GM21529 (cell line): ENCODE measurements around the gene TYROBP.
"Not testable (repeated sequence)": the region's sequence is repeated elsewhere in the genome, so short reads cannot be mapped to it uniquely, and the experiment has no call there.

Experiments
- ATAC-seq: cut with Tn5 transposase; IDR thresholded peaks from one replicate; pipeline ENCODE4 v1.9.1; 2021; ENCODE audit not compliant: unreplicated experiment

The TYROBP gene

DNA sequence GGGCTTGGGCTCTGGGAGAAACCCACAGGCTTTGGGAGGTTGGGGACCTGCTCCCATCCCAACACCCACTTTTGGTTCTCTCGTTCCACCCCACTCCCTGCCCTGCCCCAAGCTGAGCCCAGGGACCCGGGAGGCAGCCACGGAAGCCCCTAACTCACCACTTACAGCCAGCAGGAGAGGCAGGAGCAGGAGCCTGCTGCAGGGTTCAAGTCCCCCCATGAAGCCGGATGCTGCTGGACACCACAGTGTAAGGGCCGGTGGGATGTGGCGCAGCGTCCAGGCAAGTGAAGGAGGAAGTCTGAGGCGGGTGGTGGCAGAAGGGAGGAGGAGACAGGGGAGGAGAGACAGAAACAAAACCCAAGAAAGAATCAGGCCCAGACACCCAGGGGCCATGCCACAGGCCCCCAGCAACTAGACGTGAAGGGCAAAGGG is at the start of gene TYROBP:
Gene TYROBP (minus strand): TSS at position 286 of the 432 bp plus-strand sequence. CDS start 67 bp downstream, at position 219.
- no peak for ATAC-seq

GRCh38 chr19:35957411-35957810 is 49.3 kb upstream of the TYROBP start:
- ATAC-seq, result not testable (repeated sequence)

DNA sequence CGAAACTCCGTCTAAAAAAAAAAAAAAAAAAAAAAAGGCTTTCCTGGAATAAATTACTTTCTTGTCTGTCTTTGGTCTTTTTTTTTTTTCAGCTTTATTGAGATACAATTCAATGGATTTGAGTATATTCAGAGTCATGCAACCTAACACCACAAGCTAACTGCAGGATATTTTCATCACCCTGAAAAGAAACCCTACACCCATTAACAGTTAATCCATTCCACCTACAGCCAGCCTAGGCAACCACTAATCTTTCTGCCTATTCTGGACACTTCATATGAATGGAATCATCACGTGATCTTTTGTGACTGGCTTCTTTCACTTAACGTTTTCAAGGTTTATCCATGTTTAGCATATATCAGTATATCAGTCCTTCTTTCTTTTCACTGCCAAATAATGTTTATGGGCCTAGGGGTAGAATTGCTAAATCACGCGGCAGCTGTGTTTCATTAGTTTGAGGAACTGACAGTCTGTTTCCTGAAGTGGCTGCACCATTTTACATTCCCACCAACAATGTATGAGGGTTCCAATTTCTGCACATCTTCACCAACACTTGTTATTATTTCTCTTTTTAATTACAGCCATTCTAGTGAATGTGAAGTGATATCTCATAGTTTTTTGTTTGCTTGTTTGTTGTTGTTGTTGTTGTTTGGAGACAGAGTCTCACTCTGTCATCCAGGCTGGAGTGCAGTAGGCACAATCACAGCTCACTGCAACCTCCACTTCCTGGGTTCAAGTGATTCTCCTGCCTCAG is 48.0 kb upstream of the TYROBP start:
- ATAC-seq, result no peak

DNA sequence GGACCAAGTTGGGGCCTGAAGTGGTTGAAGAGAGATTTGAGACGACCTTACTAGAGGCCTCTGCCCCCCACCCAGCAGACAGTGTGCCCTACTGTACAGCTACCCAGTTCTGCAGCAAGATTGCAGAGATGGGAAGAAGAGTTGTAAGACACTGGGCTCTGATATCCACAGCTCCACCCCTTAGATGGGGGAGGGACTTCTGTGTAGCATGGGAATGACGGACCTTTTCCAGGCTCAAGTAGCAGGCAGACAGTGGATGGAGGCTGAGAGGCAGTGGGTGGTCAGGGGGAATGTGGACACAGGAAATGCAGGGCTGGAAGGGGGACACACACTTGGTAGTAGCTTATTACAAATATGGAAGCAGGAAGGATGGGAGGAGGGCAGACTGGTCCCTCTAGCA is 41.0 kb upstream of the TYROBP start:
- no peak for ATAC-seq

- ATAC-seq, result no peak
These were observed 38.1 kb upstream of the TYROBP start for GRCh38 chr19:35946203-35946602.

DNA sequence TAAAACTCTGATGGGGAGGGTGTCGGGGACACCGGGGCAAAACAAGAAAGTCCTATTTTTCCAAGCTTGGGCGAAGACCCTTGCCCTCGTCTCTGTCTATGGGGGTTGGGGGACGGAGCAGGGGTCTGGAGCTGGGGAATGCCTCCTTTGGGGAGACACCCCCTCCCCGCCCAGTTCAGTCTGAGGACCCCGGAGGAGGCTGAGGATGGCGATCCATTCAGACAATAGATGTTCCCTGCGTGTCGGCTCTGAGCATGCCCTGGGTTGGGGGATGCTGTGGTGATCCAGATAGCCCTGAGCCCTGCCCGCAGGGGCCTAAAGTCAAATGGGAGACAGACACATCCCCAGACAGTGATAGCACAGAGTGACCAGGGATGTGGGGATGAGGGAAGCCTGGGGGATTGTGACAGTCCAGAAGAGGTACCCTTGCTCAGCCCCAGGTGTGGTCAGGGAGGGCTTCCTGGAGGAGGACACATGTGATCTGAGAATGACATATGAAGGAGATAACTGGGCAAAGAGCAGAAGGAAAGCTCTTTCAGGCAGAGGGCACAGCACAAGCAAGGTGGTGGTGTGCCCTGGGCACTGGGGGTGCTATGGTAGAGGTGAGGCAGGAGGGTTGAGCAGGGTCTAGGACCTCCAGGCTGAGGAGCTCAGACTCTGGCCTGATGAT is 37.2 kb upstream of the TYROBP start:
- no peak for ATAC-seq

DNA sequence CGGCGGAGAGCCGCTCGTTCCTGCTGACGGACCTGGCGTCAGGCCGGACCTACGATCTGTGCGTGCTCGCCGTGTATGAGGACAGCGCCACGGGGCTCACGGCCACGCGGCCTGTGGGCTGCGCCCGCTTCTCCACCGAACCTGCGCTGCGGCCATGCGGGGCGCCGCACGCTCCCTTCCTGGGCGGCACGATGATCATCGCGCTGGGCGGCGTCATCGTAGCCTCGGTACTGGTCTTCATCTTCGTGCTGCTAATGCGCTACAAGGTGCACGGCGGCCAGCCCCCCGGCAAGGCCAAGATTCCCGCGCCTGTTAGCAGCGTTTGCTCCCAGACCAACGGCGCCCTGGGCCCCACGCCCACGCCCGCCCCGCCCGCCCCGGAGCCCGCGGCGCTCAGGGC is 36.5 kb upstream of the TYROBP start:
- no peak for ATAC-seq

DNA sequence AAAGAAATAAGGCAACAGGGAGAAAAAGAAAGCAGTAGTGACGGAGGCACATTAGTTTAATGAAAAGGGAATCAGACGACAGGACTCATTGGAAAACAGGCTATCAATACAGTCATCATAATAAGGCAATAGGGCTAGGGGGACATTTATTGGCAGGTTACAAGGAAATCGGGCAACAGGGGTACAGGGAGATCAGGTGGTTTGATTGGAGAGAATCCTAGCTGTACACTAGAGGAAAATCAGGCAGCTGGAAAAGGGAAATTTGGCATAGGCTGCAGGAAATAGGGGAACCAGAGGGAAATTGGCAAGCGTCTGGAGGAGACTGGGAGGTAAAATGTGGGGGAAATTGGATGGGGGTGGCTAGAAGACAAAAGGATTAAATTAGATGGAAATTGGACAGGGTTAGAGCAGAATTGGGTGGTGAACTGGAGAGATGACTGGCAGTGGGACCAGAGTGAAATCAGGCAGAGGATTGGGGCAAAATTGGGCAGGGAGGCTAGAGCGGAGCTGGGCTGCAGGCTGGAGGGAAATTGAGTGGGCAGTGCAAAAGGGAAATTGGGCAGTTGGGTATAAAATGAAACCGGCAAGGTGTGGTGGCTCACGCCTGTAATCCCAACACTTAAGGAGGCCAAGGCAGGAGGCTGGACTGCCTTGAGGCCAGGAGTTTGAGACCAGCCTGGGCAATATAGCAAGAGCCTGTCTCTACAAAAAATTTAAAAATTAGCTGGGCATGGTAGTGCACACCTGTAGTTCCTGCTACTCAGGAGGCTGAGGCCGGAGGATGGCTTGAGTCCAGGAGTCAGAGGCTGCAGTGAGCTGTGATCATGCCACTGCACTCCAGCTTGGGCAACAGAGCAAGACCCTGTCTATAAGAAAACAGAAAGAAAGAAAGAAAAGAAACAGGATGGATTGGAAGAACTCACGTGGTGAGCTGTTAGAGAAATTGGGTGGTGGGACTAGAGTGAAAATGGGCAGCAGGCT is 35.5 kb upstream of the TYROBP start:
- no peak for ATAC-seq

- no peak for ATAC-seq
These were observed 34.1 kb upstream of the TYROBP start for GRCh38 chr19:35942235-35942634.

- ATAC-seq, result no peak
These were observed 32.7 kb upstream of the TYROBP start for GRCh38 chr19:35940839-35941238.

GRCh38 chr19:35940078-35940775 is 32.1 kb upstream of the TYROBP start:
- no peak for ATAC-seq

DNA sequence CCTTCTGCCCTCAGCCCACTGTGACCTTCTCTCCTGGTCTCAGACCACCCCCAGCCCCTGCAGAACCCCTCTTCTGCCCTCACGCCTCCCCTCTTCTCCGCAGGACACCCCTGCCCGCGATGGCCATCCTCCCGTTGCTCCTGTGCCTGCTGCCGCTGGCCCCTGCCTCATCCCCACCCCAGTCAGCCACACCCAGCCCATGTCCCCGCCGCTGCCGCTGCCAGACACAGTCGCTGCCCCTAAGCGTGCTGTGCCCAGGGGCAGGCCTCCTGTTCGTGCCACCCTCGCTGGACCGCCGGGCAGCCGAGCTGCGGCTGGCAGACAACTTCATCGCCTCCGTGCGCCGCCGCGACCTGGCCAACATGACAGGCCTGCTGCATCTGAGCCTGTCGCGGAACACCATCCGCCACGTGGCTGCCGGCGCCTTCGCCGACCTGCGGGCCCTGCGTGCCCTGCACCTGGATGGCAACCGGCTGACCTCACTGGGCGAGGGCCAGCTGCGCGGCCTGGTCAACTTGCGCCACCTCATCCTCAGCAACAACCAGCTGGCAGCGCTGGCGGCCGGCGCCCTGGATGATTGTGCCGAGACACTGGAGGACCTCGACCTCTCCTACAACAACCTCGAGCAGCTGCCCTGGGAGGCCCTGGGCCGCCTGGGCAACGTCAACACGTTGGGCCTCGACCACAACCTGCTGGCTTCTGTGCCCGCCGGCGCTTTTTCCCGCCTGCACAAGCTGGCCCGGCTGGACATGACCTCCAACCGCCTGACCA is 31.4 kb upstream of the TYROBP start:
- ATAC-seq, result no peak

DNA sequence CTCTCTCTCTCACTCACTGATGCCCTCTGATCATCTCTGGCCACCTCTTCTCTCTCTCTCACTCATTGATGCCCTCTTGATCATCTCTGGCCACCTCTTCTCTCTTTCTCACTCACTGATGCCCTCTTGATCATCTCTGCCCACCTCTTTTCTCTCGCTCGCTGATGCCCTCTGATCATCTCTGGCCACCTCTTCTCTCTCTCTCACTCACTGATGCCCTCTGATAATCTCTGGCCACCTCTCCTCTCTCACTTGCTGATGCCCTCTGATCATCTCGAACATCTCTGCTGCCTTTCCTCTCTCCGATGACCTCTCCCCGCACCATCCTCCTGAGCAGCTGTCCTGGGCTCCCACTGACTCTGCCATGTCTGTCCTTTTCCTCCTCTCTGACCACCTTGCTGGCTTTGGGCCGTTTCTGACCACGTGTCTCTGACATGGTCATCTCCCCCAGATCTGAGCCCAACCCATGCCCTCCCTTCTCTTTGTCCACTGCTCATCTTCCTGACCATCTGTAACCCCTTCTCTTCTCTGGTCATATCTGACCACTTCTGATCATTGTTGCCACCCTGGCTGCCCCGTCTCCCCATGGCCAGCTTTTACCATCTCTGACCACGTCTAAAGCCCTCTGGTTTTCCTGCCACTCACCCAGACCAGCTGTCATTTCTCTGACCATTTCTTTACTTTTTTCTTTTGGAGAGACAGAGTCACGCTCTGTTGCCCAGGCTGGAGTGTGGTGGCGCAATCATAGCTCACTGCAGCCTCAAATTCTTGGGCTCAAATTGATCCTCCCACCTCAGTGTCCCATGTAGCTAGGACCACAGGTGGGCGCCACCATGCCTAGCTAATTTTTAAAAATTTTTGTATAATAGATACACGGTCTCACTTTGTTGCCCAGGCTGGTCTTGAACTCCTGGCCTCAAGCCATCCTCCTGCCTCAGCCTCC is 30.5 kb upstream of the TYROBP start:
- ATAC-seq, result no peak

DNA sequence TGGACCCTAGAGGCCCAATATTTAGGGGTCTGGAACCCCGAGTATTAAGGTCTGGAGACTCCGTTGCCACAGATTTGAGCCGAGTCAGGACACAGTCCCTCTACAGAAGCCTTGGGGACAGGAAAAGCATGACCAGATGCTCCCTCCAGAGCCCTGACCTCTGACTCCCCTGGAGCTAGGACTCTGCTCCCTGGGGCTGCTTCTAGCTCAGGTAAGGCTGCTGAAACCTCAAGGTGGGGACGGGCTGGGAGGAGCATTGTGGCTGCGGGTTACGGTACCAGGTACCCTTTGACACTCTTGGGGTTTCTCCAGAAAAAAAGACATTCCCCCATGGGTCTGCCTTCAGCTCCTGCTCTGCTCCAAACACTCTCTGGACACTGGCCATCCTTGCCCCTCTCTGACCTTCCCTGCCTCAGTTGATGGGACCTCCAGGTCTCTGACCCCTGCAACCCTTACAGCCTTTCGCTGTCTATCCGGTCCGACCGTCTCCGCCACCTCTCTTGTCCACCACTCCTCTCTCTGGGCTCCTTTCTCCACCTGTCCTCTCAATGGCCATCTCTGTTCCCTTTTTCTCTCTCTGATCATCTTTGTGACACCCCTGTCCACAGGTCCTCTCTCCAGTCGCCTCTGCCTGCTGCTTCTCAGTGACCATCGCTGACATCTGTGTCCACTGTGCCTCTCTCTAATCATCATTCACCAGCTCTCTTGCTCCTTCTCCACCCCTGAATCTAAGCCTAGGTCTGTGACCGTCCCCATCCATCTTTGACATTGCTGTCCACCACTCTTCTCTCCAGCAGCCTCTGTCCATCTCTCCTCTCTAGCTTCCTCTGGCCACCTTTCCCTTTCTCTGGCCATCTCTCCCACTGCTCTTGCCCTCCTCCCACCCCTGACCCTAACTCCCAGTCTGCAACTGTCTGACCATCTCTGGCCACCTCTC is 29.5 kb upstream of the TYROBP start:
- ATAC-seq, result no peak

GRCh38 chr19:35936738-35937268 is 28.7 kb upstream of the TYROBP start:
- ATAC-seq, result no peak

DNA sequence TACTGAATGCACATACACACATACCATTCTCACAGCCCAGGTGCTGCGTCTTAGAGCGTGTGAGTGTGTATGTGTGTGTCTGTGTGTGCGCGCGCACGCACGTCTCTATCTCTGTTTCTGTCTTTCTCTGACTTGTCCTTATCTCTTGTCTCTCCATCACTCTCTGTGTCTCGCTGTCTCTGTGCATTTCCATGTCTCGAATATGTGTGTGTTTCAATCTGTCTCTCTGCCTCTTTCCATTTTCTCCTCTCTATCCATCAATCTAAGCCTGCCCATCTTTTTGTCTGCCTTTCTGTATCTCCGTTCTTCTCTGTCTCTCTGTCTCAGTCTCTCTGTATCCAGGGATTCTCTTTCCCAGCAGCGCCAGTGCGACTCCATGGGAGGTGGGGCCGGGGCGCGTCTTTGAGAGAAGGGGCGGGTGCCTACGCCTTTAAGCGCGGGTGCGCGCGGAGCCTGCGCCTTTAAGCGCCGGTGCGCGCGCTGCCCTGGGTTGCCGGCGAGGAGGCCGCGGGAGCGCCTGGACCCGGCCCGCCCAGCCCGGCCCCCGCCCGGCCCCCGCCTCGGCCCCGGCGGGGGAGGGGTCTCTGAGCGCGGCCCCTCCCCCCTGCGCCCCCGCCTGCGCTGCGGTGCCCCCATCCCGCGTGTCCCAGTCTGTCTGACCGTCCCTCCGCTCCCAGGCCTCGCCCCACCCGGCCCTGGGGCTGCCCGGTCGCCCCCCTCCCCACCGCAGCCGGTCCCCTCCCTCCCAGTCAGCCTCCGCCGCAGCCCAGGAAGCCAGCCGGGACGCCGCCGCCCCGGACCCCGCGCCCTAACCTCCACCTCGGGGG is 28.0 kb upstream of the TYROBP start, which contains the start of gene LRFN3:
Gene LRFN3 (plus strand): TSS at position 464 of the 827 bp plus-strand sequence. CDS start 3,052 bp downstream, outside the sequence.
- no peak for ATAC-seq
